ENCODE data around the gene BCL11A.

The BCL11A gene

GRCh38 chr2:60560734-60561644 lies 7.5 kb upstream of the BCL11A start:
- peak; percentile 46 for DNase-seq (ENCODE audit: low read depth)
- TF ChIP-seq, protein P1, sequence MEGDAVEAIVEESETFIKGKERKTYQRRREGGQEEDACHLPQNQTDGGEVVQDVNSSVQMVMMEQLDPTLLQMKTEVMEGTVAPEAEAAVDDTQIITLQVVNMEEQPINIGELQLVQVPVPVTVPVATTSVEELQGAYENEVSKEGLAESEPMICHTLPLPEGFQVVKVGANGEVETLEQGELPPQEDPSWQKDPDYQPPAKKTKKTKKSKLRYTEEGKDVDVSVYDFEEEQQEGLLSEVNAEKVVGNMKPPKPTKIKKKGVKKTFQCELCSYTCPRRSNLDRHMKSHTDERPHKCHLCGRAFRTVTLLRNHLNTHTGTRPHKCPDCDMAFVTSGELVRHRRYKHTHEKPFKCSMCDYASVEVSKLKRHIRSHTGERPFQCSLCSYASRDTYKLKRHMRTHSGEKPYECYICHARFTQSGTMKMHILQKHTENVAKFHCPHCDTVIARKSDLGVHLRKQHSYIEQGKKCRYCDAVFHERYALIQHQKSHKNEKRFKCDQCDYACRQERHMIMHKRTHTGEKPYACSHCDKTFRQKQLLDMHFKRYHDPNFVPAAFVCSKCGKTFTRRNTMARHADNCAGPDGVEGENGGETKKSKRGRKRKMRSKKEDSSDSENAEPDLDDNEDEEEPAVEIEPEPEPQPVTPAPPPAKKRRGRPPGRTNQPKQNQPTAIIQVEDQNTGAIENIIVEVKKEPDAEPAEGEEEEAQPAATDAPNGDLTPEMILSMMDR (IDR thresholded peaks at IDR 0.05; ENCODE audit: insufficient read depth, low read depth, low read length, missing control alignments): peak; percentile 59
- no peak overlapping the region for H3K4me3 ChIP-seq (ENCODE audit: low read depth, low read length)

DNA sequence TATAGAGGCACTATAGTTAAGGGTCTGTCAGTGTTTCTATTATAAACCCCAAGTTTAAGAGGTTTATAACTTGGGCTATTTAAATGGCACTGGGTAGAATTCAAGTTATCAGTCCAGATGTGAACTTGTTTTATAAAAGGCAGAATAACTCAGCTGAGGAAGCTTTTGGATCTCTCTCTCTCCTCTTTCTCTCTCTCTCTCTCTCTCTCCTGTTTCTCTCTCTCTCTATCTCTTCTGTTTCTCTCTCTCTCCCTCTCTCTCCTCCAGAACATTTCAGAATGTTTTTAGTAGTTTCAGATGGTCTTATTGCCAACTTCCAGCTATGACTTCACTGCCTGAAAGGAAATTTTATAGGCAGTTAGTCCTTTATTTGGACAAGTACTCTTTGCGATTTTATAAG lies 6.4 kb upstream of the BCL11A start:
- TF ChIP-seq, protein P1 (IDR thresholded peaks at IDR 0.05; ENCODE audit: insufficient read depth, low read depth, low read length, missing control alignments): no peak
- no peak for DNase-seq (ENCODE audit: low read depth)
- no peak overlapping the region for H3K4me3 ChIP-seq (ENCODE audit: low read depth, low read length)

DNA sequence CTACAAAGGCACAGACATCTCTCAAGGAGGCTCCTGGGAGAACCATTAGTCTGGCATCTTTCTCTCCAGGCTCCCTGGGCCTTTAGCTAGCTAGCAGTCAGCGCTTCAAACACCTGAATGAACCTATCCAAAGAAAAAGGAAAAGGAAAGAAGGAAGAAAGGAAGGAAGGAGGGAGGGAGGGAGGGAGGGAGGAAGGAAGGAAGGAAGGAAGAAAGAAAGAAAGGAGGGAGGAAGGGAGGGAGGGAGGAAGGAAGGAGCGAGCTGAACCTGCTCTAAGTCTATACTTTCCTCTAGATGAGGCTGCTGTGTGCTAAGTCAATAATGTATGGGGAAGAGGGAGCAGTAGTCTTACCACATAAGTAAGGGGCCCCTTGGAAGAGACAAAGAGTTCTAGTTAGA lies 5.1 kb upstream of the BCL11A start:
- TF ChIP-seq, protein P1 (IDR thresholded peaks at IDR 0.05; ENCODE audit: insufficient read depth, low read depth, low read length, missing control alignments): no peak
- no peak for DNase-seq (ENCODE audit: low read depth)
- H3K4me3 ChIP-seq (ENCODE audit: low read depth, low read length): no peak overlapping the region

DNA sequence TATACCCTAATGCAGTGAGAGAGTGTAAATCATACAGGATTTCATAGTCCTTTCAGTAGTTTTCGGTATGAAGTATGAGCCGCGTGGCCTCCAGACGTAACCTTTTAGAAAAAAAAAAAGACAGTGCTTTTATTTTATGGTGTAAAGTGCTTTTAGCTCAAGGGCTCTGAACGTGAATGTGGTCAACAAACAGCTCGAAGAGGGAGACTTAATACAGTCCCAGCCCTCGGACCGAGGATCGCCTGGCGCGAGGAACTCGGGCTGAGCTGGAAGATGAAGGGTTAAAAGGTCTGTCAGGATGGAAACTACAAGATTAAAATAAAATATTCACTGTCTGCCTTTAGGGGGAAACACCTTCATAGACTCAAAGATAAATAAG lies 4.0 kb upstream of the BCL11A start:
- TF ChIP-seq, protein P1 (IDR thresholded peaks at IDR 0.05; ENCODE audit: insufficient read depth, low read depth, low read length, missing control alignments): no peak
- no peak overlapping the region for H3K4me3 ChIP-seq (ENCODE audit: low read depth, low read length)
- DNase-seq (ENCODE audit: low read depth): no peak

DNA sequence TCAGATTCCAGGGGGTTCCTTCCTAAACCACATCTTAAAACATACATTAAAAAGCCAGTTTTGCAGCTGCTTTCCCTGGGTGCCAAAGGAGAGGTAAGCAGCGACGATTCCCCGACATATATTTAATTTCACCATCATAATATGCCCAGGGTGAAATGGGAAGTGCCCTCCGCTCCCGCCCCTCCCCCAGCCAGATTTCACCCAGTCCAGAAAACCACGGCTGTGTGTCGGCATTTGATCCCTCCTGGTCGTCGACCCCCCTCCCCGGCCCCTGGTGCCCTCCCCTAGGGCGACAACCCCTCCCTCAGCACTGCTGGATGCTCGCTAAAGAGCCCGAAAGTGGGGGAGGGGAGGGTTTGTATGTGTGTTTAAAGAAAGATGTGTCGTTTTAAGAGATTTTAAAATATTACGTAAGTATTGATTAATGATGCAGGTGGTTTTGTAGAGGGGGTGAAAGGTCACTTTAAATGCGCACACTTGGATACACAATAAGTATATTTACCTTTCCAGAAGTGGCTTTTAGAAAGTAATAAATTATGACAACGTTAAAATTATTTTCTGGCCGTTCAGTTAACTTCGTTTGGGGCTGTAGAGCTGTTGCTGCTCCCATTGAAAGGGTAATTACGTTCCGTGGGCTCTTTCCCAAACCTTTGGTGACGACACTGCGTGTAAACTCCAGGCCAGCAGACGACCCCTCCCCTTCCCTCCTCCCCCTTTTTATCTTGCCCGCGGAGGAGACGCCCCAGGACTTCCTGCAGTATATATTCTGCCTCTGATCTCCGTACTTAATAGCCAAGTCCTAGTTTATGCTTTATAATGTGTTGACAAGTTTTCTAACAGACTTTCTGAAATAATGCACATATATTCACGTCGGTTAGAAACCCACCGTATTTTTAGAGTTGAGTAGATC lies 3.4 kb upstream of the BCL11A start:
- DNase-seq (ENCODE audit: low read depth): no peak
- TF ChIP-seq, protein P1 (IDR thresholded peaks at IDR 0.05; ENCODE audit: insufficient read depth, low read depth, low read length, missing control alignments): no peak
- peak overlapping the region; percentile 23 for H3K4me3 ChIP-seq (ENCODE audit: low read depth, low read length)

- TF ChIP-seq, protein P1 (IDR thresholded peaks at IDR 0.05; ENCODE audit: insufficient read depth, low read depth, low read length, missing control alignments): no peak
- no peak for DNase-seq (ENCODE audit: low read depth)
- H3K4me3 ChIP-seq (ENCODE audit: low read depth, low read length): peak overlapping the region; percentile 23; the same call in 1 of the 2 replicates
Measured at GRCh38 chr2:60556175-60556574, 2.7 kb upstream of the BCL11A start.
